Right lobe of liver (tissue), 6 donors: ENCODE results near the gene TMEM201. TPM values are rescaled to one million over a fixed set of nuclear protein-coding genes. Genes with fewer than 3 reads are reported as not detected.
"Not testable (repeated sequence)": the region's sequence is repeated elsewhere in the genome, so short reads cannot be mapped to it uniquely, and the experiment has no call there.

Experiments
- ATAC-seq, 4 donors: fragments of 200-7000 bp; cut with Tn5 transposase; one replicate each; pipeline ENCODE4 v1.9.1; 2020; ENCODE audit warnings: mild to moderate bottlenecking in 4 of 4, moderate library complexity in 4 of 4
- DNase-seq, 3 donors: peaks; one replicate each; pipeline ENCODE4 v3.0.0-alpha.2; 2020
- H3K27ac ChIP-seq, 3 donors: fragments of 200-600 bp; one replicate each; pipeline ENCODE4 v1.8.0; 2022
- H3K27me3 ChIP-seq, 2 donors: fragments of 200-600 bp; one replicate each; pipeline ENCODE4 v1.8.0; 2022
- H3K36me3 ChIP-seq, 4 donors: fragments of 200-600 bp; sonication (generic) in 1 of 4; one replicate each; pipeline versions ENCODE4 v1.5.1 to v1.8.0; 2017 to 2022; ENCODE audit warnings: control low read depth in 1 of 4
- H3K4me1 ChIP-seq, 4 donors: fragments of 200-600 bp; sonication (generic) in 1 of 4; one replicate each; pipeline versions ENCODE4 v1.5.1 to v1.8.0; 2017 to 2022; ENCODE audit warnings: control low read depth in 1 of 4
- H3K4me3 ChIP-seq, 3 donors: fragments of 200-600 bp; one replicate each; pipeline ENCODE4 v1.8.0; 2022
- H3K9me3 ChIP-seq, 4 donors: fragments of 200-600 bp; sonication (generic) in 1 of 4; one replicate each; pipeline versions ENCODE4 v1.5.1 to v1.8.0; 2017 to 2022; ENCODE audit warnings: control low read depth in 1 of 4
- CTCF ChIP-seq, 4 donors: fragments of 200-600 bp in 3 of 4; fragments of 450-650 bp in 1 of 4; IDR thresholded peaks; one replicate each; pipeline versions ENCODE4 v1.5.1 to v1.8.0; 2016 to 2022; ENCODE audit warnings: antibody characterized with exemption in 4 of 4, mild to moderate bottlenecking in 2 of 4
- POLR2A ChIP-seq: fragments of 450-650 bp; IDR thresholded peaks from one replicate; pipeline ENCODE4 v1.6.1; 2017; ENCODE audit warnings: antibody characterized with exemption, mild to moderate bottlenecking
- WGBS: methylation state at CpG from one replicate; pipeline ENCODE4 v1.1.6; 2018; ENCODE audit warnings: low coverage, low lambda C conversion rate; ENCODE audit not compliant: insufficient coverage; ENCODE audit errors: missing lambda C conversion rate; 5-methylcytosine and 5-hydroxymethylcytosine counted together
- intact Hi-C, 2 donors: fragments of 100-400 bp; cut with DNase I; formaldehyde crosslinking; loops; one replicate each; pipeline versions ENCODE4 v1.11.2 to v1.14.1; 2022
- total RNA-seq, 6 experiments: library from RNA; depleted of rRNA in 2 of 6; stranded (reverse); fragments of >200 nt in 2 of 6; fragmentation: NEBNext Ultra II Directional in 3 of 6; extraction: Animal tissue kit (Norgen Biotek cat#: 25700) in 3 of 6; gene quantifications; one replicate each; pipeline versions ENCODE4 v1.1.0 to v1.2.4, GENCODE V29; 2016 to 2023
- donor health status: DM: no; HTN: yes; CAD: no.
- donor health status: DM: no; HTN: no; CAD: no.
- donor health status: DM: no; HTN: no; CAD: no.
- donor health status: DM: no; HTN: yes; CAD: no.
- donor health status: DM: no; HTN: yes; CAD: no.

TMEM201 gene
- total RNA-seq, 6 experiments from 2014 or later, result 1.6 to 5.8 (median 3.0) TPM

GRCh38 chr1:9618909-9619679, 30.4 kb downstream of the TMEM201 start:
- DNase-seq (no peak), ATAC-seq (no peak)
- H3K27me3 ChIP-seq, result no peaks in the 10 kb centered on the region
- intact Hi-C loops, result no loop called here
- H3K4me3 ChIP-seq, result no peak overlapping the region
- no peaks in the 10 kb centered on the region for H3K4me1 ChIP-seq
- no peak overlapping the region for H3K27ac ChIP-seq
- H3K9me3 ChIP-seq, result no peaks in the 10 kb centered on the region
- 67% methylated on average over 18 of the region's 18 CpGs for WGBS
- no peak for TF ChIP-seq POLR2A
- TF ChIP-seq CTCF (IDR thresholded peaks at IDR 0.05), result no peak
- H3K36me3 ChIP-seq, result no peaks in the 10 kb centered on the region

GRCh38 chr1:9621032-9621431, 32.3 kb downstream of the TMEM201 start:
- TF ChIP-seq POLR2A (no peak), CTCF (IDR thresholded peaks at IDR 0.05) (no peak)
- Histone ChIP-seq H3K27ac (no peak overlapping the region), H3K36me3 (no peaks in the 10 kb centered on the region), H3K4me3 (no peak overlapping the region), H3K27me3 (no peaks in the 10 kb centered on the region), H3K9me3 (no peaks in the 10 kb centered on the region), H3K4me1 (no peaks in the 10 kb centered on the region)
- no peak for DNase-seq
- intact Hi-C loops, result no loop called here
- ATAC-seq, result no peak

GRCh38 chr1:9624081-9624480, 35.4 kb downstream of the TMEM201 start:
- no peak overlapping the region for H3K27ac ChIP-seq
- TF ChIP-seq CTCF (IDR thresholded peaks at IDR 0.05) (no peak), POLR2A (no peak)
- peaks cover 0 to 3% (median 0%) of the 10 kb centered on the region in 4 donors for H3K4me1 ChIP-seq
- WGBS, result 90% methylated on average over 2 of the region's 2 CpGs
- ATAC-seq (no peak), DNase-seq (no peak)
- H3K9me3 ChIP-seq, result no peaks in the 10 kb centered on the region
- no peaks in the 10 kb centered on the region for H3K36me3 ChIP-seq
- H3K4me3 ChIP-seq, result no peak overlapping the region
- H3K27me3 ChIP-seq, result no peaks in the 10 kb centered on the region
- intact Hi-C loops, result no loop called here

GRCh38 chr1:9625030-9625429, 36.3 kb downstream of the TMEM201 start:
- not testable (repeated sequence) for H3K4me1 ChIP-seq, H3K9me3 ChIP-seq, ATAC-seq, H3K36me3 ChIP-seq, DNase-seq, H3K4me3 ChIP-seq, H3K27me3 ChIP-seq, H3K27ac ChIP-seq
- 83% methylated on average over 2 of the region's 3 CpGs for WGBS
- intact Hi-C loops, result loop anchor here in 1 of 2 donors (5.0 kb wide), 1 partner anchor 247 kb away; no protein-coding TSS in a partner anchor

GRCh38 chr1:9626201-9626608, 37.5 kb downstream of the TMEM201 start:
- no peak for DNase-seq
- intact Hi-C loops, result loop anchor here in 1 of 2 donors (5.0 kb wide), 1 partner anchor 246 kb away; no protein-coding TSS in a partner anchor
- TF ChIP-seq POLR2A (no peak), CTCF (IDR thresholded peaks at IDR 0.05) (no peak)
- H3K4me3 ChIP-seq, result no peak overlapping the region
- H3K9me3 ChIP-seq, result no peaks in the 10 kb centered on the region
- no peak for ATAC-seq
- no peaks in the 10 kb centered on the region for H3K36me3 ChIP-seq
- no peaks in the 10 kb centered on the region for H3K27me3 ChIP-seq
- H3K4me1 ChIP-seq, result peaks cover 0 to 3% (median 0%) of the 10 kb centered on the region in 4 donors
- no peak overlapping the region for H3K27ac ChIP-seq
- WGBS, result 49% methylated on average over 6 of the region's 9 CpGs
